ENCODE data around the gene LCORL.

The LCORL gene

GRCh38 chr4:17816142-17816541 lies 205.4 kb downstream of the LCORL start:
- Histone ChIP-seq H3K4me3 (ENCODE audit: low read length, poor library complexity, severe bottlenecking) (no peak overlapping the region), H3F3A (ENCODE audit: low read depth) (no peaks in the 10 kb centered on the region), H3K4me2 (ENCODE audit: low read depth, low read length, poor library complexity, severe bottlenecking) (peak overlapping the region; percentile 79), H2AFZ (ENCODE audit: low read length) (no peak overlapping the region), H3K4me1 (ENCODE audit: insufficient read depth, low read length, poor library complexity, severe bottlenecking) (peaks cover 39% of the 10 kb centered on the region), H3K9ac (ENCODE audit: low read depth, low read length, poor library complexity, severe bottlenecking) (no peak overlapping the region), H3K27me3 (ENCODE audit: insufficient read depth, low read length, poor library complexity, severe bottlenecking) (no peaks in the 10 kb centered on the region), H3K9me2 (replicated peaks; ENCODE audit: low read depth, low read length) (no peaks in the 10 kb centered on the region), H3K9me3 (ENCODE audit: insufficient read depth, low read depth, low read length) (no peaks in the 10 kb centered on the region), H4K20me1 (ENCODE audit: insufficient read depth, low read length, poor library complexity, severe bottlenecking) (peaks cover 46% of the 10 kb centered on the region), H3K79me2 (ENCODE audit: insufficient read depth, low read length) (peaks cover 98% of the 10 kb centered on the region), H3K36me3 (ENCODE audit: insufficient read depth, low read length) (peaks cover 38% of the 10 kb centered on the region; the same call in 1 of the 2 replicates)
- TF ChIP-seq EZH2phosphoT487 (IDR thresholded peaks at IDR 0.05; ENCODE audit: borderline replicate concordance) (no peak), CTCF (conservative IDR thresholded peaks at IDR 0.05; ENCODE audit: low read length) (no peak)

GRCh38 chr4:17814140-17814539 lies 207.4 kb downstream of the LCORL start:
- Histone ChIP-seq H3K9ac (ENCODE audit: low read depth, low read length, poor library complexity, severe bottlenecking) (peak overlapping the region; percentile 93), H3K4me3 (ENCODE audit: low read length, poor library complexity, severe bottlenecking) (peak overlapping the region; percentile 94), H3K79me2 (ENCODE audit: insufficient read depth, low read length) (peaks cover 98% of the 10 kb centered on the region), H3K4me1 (ENCODE audit: insufficient read depth, low read length, poor library complexity, severe bottlenecking) (peaks cover 43% of the 10 kb centered on the region), H3K36me3 (ENCODE audit: insufficient read depth, low read length) (peaks cover 38% of the 10 kb centered on the region; the same call in 1 of the 2 replicates), H3K4me2 (ENCODE audit: low read depth, low read length, poor library complexity, severe bottlenecking) (peak overlapping the region; percentile 69), H2AFZ (ENCODE audit: low read length) (no peak overlapping the region), H3K9me3 (ENCODE audit: insufficient read depth, low read depth, low read length) (no peaks in the 10 kb centered on the region), H3K27me3 (ENCODE audit: insufficient read depth, low read length, poor library complexity, severe bottlenecking) (no peaks in the 10 kb centered on the region), H3K9me2 (replicated peaks; ENCODE audit: low read depth, low read length) (no peaks in the 10 kb centered on the region), H4K20me1 (ENCODE audit: insufficient read depth, low read length, poor library complexity, severe bottlenecking) (peaks cover 58% of the 10 kb centered on the region), H3F3A (ENCODE audit: low read depth) (0 out of 2 replicates have a peak, but pooled peaks cover 3% of the 10 kb centered on the region)
- TF ChIP-seq EZH2phosphoT487 (IDR thresholded peaks at IDR 0.05; ENCODE audit: borderline replicate concordance): no peak
- no peak for TF ChIP-seq CTCF (conservative IDR thresholded peaks at IDR 0.05; ENCODE audit: low read length)

DNA sequence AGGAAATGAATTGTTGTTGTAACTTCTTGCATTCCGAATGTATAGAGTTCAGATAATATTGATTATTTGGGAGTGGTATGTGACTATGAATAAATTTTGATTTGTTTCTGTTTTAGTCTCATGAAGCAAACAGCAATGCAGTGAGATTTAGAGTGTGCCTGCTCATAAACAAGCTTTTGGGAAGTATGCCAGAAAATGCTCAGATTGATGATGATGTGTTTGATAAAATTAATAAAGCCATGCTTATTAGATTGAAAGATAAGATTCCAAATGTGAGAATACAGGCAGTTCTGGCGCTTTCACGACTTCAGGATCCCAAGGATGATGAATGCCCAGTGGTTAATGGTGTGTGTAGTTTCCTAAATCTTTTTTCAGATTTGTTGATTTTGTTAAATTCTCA lies 208.8 kb downstream of the LCORL start:
- TF ChIP-seq CTCF (conservative IDR thresholded peaks at IDR 0.05; ENCODE audit: low read length): no peak
- no peak for TF ChIP-seq EZH2phosphoT487 (IDR thresholded peaks at IDR 0.05; ENCODE audit: borderline replicate concordance)
- Histone ChIP-seq H3K36me3 (ENCODE audit: insufficient read depth, low read length) (peaks cover 31% of the 10 kb centered on the region; the same call in 1 of the 2 replicates), H3K4me3 (ENCODE audit: low read length, poor library complexity, severe bottlenecking) (peak overlapping the region; percentile 94), H3K9me2 (replicated peaks; ENCODE audit: low read depth, low read length) (no peaks in the 10 kb centered on the region), H3K4me2 (ENCODE audit: low read depth, low read length, poor library complexity, severe bottlenecking) (peak overlapping the region; percentile 69), H4K20me1 (ENCODE audit: insufficient read depth, low read length, poor library complexity, severe bottlenecking) (peaks cover 58% of the 10 kb centered on the region), H3K27me3 (ENCODE audit: insufficient read depth, low read length, poor library complexity, severe bottlenecking) (no peaks in the 10 kb centered on the region), H3K4me1 (ENCODE audit: insufficient read depth, low read length, poor library complexity, severe bottlenecking) (peaks cover 43% of the 10 kb centered on the region), H3K79me2 (ENCODE audit: insufficient read depth, low read length) (peaks cover 98% of the 10 kb centered on the region), H3K9ac (ENCODE audit: low read depth, low read length, poor library complexity, severe bottlenecking) (peak overlapping the region; percentile 93), H2AFZ (ENCODE audit: low read length) (no peak overlapping the region), H3K9me3 (ENCODE audit: insufficient read depth, low read depth, low read length) (no peaks in the 10 kb centered on the region), H3F3A (ENCODE audit: low read depth) (0 out of 2 replicates have a peak, but pooled peaks cover 3% of the 10 kb centered on the region)
